Erythroblast (primary cell): ENCODE data around the gene BOLL.

Experiments
- GATA1 ChIP-seq: IDR thresholded peaks from 2 replicates; pipeline ENCODE4 v1.6.1; 2011; ENCODE audit warnings: low read depth, mild to moderate bottlenecking, control low read depth, low read length, moderate library complexity
- POLR2A ChIP-seq: IDR thresholded peaks from 2 replicates; pipeline ENCODE4 v1.6.1; 2011; ENCODE audit warnings: mild to moderate bottlenecking, low read length

- TF ChIP-seq POLR2A (no peak), GATA1 (no peak)
Observed at GRCh38 chr2:197793456-197793855, 8.3 kb upstream of the BOLL start.
